Hepatocyte (in vitro differentiated cells): Measurements from ENCODE around the gene ERH. TPM values are rescaled to one million over a fixed set of nuclear protein-coding genes. Genes with fewer than 3 reads are reported as not detected.

ENCODE experiments used
- DNase-seq: peaks from one replicate; pipeline ENCODE4 v3.0.0-alpha.2; 2016; ENCODE audit warnings: low spot score
- H2AFZ ChIP-seq: fragments of 200-600 bp; sonication (generic); 2 replicates; pipeline ENCODE4 v1.6.0; 2016; ENCODE audit warnings: antibody characterized with exemption, mild to moderate bottlenecking
- H3K27ac ChIP-seq: fragments of 200-600 bp; sonication (generic); 2 replicates; pipeline ENCODE4 v1.5.1; 2016; ENCODE audit warnings: mild to moderate bottlenecking
- H3K27me3 ChIP-seq: fragments of 200-600 bp; sonication (generic); 2 replicates; pipeline ENCODE4 v1.6.1; 2016
- H3K36me3 ChIP-seq: fragments of 200-600 bp; sonication (generic); replicated peaks from 2 replicates; pipeline ENCODE4 v1.5.1; 2016; ENCODE audit warnings: low read depth; ENCODE audit not compliant: insufficient read depth
- H3K4me1 ChIP-seq: fragments of 200-600 bp; sonication (generic); 2 replicates; pipeline ENCODE4 v1.5.1; 2016; ENCODE audit warnings: mild to moderate bottlenecking, moderate library complexity; ENCODE audit not compliant: insufficient read depth
- H3K4me2 ChIP-seq: fragments of 200-600 bp; sonication (generic); 2 replicates; pipeline ENCODE4 v1.6.0; 2016
- H3K4me3 ChIP-seq: fragments of 200-600 bp; sonication (generic); 2 replicates; pipeline ENCODE4 v1.5.1; 2016; ENCODE audit warnings: mild to moderate bottlenecking
- H3K79me2 ChIP-seq: fragments of 200-600 bp; sonication (generic); 2 replicates; pipeline ENCODE4 v1.6.0; 2017; ENCODE audit warnings: mild to moderate bottlenecking
- H3K9me2 ChIP-seq: fragments of 200-600 bp; sonication (generic); replicated peaks from 2 replicates; pipeline ENCODE4 v1.6.0; 2017; ENCODE audit warnings: mild to moderate bottlenecking; ENCODE audit not compliant: insufficient read depth
- H3K9me3 ChIP-seq: fragments of 200-600 bp; sonication (generic); 2 replicates; pipeline ENCODE4 v1.5.1; 2016; ENCODE audit warnings: low read depth, mild to moderate bottlenecking
- H4K20me1 ChIP-seq: fragments of 200-600 bp; sonication (generic); 2 replicates; pipeline ENCODE4 v1.6.0; 2016; ENCODE audit warnings: mild to moderate bottlenecking; ENCODE audit not compliant: insufficient read depth, poor library complexity, severe bottlenecking
- EZH2 ChIP-seq: fragments of 200-600 bp; sonication (generic); IDR thresholded peaks from 2 replicates; pipeline ENCODE4 v1.6.1; 2016; ENCODE audit warnings: antibody characterized with exemption, mild to moderate bottlenecking, borderline replicate concordance
- EZH2phosphoT487 ChIP-seq: fragments of 200-600 bp; sonication (generic); IDR thresholded peaks from one replicate; pipeline ENCODE4 v1.6.1; 2018; ENCODE audit warnings: antibody characterized with exemption, mild to moderate bottlenecking, low read depth, moderate library complexity; ENCODE audit not compliant: unreplicated experiment, severe bottlenecking
- WGBS: methylation state at CpG from one replicate; pipeline ENCODE4 v1.1.6; 2016; ENCODE audit warnings: low lambda C conversion rate; ENCODE audit errors: missing lambda C conversion rate; 5-methylcytosine and 5-hydroxymethylcytosine counted together
- polyA plus RNA-seq: library from polyadenylated mRNA; unstranded; fragments of >200 nt; fragmentation: Nextera tagmentation; extraction: Ambion mirVana; gene quantifications from 2 replicates; pipeline ENCODE4 v1.2.1, GENCODE V29; 2016
- total RNA-seq: library from RNA; depleted of rRNA; stranded (reverse); fragments of >200 nt; gene quantifications from 2 replicates; pipeline ENCODE4 v1.2.3, GENCODE V29; 2014
- TF ChIP-seq, protein P1 (sequence below): fragments of 200-600 bp; sonication (generic); IDR thresholded peaks from 2 replicates; pipeline ENCODE4 v1.5.1; 2016; ENCODE audit warnings: antibody characterized with exemption, mild to moderate bottlenecking; ENCODE audit not compliant: poor library complexity

The ERH gene
- total and polyA plus RNA-seq, 2 experiments from 2014 or later: 147 to 219 TPM

DNA sequence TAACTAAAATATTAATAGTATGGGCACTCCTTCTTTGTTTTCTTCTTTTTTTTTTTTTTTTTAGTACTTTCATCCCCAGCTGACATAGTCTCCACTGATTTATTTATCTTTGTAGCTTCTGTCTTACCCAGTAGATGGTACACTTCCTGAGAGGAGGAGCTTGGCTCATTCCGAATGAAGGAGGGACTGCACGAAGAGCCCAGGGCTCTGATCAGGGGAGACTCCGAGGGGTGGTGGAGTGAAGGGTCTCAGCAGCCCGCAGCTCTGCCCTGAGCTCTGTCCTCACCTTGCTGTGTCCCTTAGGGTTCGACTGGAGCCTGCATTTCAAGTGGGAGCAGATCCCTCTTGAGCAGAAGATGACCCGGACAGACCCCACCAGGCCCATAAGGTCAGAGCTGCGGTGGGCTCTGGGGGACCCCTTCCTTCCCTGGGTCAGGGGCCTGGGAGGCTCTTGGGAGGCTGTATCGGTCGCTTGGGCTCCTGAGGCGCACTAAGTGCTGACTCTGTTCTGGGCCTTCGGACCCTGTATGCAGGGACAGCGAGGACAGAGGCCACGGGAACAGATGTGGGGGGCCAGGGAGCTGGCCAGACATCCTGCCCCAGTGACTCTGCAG, 65.2 kb downstream of the ERH start:
- Histone ChIP-seq H3K27ac (no peak overlapping the region), H3K4me1 (no peaks in the 10 kb centered on the region), H2AFZ (no peak overlapping the region), H3K4me2 (no peak overlapping the region), H3K36me3 (no peaks in the 10 kb centered on the region), H3K9me2 (no peaks in the 10 kb centered on the region), H3K9me3 (no peaks in the 10 kb centered on the region), H4K20me1 (no peaks in the 10 kb centered on the region), H3K27me3 (no peaks in the 10 kb centered on the region), H3K4me3 (no peak overlapping the region), H3K79me2 (no peaks in the 10 kb centered on the region)
- no peak for DNase-seq
- 88% methylated on average over 13 of the region's 13 CpGs for WGBS
- TF ChIP-seq, protein P1, sequence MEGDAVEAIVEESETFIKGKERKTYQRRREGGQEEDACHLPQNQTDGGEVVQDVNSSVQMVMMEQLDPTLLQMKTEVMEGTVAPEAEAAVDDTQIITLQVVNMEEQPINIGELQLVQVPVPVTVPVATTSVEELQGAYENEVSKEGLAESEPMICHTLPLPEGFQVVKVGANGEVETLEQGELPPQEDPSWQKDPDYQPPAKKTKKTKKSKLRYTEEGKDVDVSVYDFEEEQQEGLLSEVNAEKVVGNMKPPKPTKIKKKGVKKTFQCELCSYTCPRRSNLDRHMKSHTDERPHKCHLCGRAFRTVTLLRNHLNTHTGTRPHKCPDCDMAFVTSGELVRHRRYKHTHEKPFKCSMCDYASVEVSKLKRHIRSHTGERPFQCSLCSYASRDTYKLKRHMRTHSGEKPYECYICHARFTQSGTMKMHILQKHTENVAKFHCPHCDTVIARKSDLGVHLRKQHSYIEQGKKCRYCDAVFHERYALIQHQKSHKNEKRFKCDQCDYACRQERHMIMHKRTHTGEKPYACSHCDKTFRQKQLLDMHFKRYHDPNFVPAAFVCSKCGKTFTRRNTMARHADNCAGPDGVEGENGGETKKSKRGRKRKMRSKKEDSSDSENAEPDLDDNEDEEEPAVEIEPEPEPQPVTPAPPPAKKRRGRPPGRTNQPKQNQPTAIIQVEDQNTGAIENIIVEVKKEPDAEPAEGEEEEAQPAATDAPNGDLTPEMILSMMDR: no peak
- no peak for TF ChIP-seq EZH2phosphoT487
- TF ChIP-seq EZH2: no peak

DNA sequence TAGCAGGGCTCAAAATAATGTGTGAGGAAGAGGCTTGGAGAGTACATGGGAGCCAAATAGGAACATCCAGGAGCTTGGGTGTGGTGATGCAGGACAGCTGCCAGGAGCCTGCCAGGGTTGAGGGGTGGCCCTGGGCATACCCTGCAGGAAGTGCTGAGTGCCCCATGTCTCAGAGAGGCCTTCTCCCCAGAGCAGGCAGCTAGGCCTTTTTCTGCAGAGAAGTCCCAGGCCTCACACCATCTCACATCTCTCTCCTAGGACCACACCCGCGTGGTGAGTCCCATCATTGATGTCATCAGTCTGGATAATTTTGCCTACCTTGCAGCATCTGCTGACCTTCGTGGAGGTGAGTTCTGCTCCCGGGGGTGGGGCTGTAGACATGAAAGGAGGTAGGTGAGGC, 66.9 kb downstream of the ERH start:
- no peak for TF ChIP-seq EZH2phosphoT487
- no peak for TF ChIP-seq EZH2
- TF ChIP-seq, protein P1: no peak
- no peaks in the 10 kb centered on the region for H4K20me1 ChIP-seq
- 92% methylated on average over 4 of the region's 4 CpGs for WGBS

More for the DNA sequence above, 66.9 kb downstream of the ERH start:
- H2AFZ ChIP-seq: no peak overlapping the region
- no peaks in the 10 kb centered on the region for H3K9me3 ChIP-seq
- no peak overlapping the region for H3K27ac ChIP-seq
- no peak overlapping the region for H3K4me3 ChIP-seq
- H3K79me2 ChIP-seq: no peaks in the 10 kb centered on the region
- no peak overlapping the region for H3K4me2 ChIP-seq
- H3K27me3 ChIP-seq: no peaks in the 10 kb centered on the region
- DNase-seq: no peak
- H3K36me3 ChIP-seq: no peaks in the 10 kb centered on the region
- H3K4me1 ChIP-seq: no peaks in the 10 kb centered on the region
- no peaks in the 10 kb centered on the region for H3K9me2 ChIP-seq

Other genes starting within 250 kb of the ERH start
- 34.4 and 38.2 TPM in 2 replicates for gene DCAF5, start 245.2 kb downstream of the ERH start, total RNA-seq
- gene DCAF5, start 245.2 kb downstream of the ERH start, polyA plus RNA-seq: 45.4 and 47.6 TPM in 2 replicates
- 18.1 and 18.3 TPM in 2 replicates for gene EXD2, start 206.8 kb downstream of the ERH start, total RNA-seq
- 13.5 and 16.2 TPM in 2 replicates for gene EXD2, start 206.8 kb downstream of the ERH start, polyA plus RNA-seq
- 1.7 and 2.4 TPM in 2 replicates for gene GALNT16, start 138.1 kb downstream of the ERH start, total RNA-seq
- gene GALNT16, start 138.1 kb downstream of the ERH start, polyA plus RNA-seq: 1.7 and 2.6 TPM in 2 replicates
- 109 TPM in 2 replicates for gene SLC39A9, start 393 bp upstream of the ERH start, total RNA-seq
- 29.4 and 33.4 TPM in 2 replicates for gene SLC39A9, start 393 bp upstream of the ERH start, polyA plus RNA-seq
- gene PLEKHD1, start 86.4 kb upstream of the ERH start, total RNA-seq: not detected in 2 replicates
- gene PLEKHD1, start 86.4 kb upstream of the ERH start, polyA plus RNA-seq: not detected in 2 replicates
- 0.23 TPM in 1 of 2 replicates, not detected in the other for gene CCDC177, start 176.6 kb upstream of the ERH start, total RNA-seq
- not detected in 2 replicates for gene CCDC177, start 176.6 kb upstream of the ERH start, polyA plus RNA-seq
- 16.2 and 28.4 TPM in 2 replicates for gene SUSD6, start 213.3 kb upstream of the ERH start, total RNA-seq
- gene SUSD6, start 213.3 kb upstream of the ERH start, polyA plus RNA-seq: 15.7 and 16.3 TPM in 2 replicates